RPMI8226 (cell line): ENCODE measurements around the gene RPS6KL1.

Experiments
- DNase-seq: peaks from one replicate; pipeline ENCODE4 v3.0.0-alpha.2; 2015

Gene RPS6KL1, protein sequence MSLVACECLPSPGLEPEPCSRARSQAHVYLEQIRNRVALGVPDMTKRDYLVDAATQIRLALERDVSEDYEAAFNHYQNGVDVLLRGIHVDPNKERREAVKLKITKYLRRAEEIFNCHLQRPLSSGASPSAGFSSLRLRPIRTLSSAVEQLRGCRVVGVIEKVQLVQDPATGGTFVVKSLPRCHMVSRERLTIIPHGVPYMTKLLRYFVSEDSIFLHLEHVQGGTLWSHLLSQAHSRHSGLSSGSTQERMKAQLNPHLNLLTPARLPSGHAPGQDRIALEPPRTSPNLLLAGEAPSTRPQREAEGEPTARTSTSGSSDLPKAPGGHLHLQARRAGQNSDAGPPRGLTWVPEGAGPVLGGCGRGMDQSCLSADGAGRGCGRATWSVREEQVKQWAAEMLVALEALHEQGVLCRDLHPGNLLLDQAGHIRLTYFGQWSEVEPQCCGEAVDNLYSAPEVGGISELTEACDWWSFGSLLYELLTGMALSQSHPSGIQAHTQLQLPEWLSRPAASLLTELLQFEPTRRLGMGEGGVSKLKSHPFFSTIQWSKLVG

DNA sequence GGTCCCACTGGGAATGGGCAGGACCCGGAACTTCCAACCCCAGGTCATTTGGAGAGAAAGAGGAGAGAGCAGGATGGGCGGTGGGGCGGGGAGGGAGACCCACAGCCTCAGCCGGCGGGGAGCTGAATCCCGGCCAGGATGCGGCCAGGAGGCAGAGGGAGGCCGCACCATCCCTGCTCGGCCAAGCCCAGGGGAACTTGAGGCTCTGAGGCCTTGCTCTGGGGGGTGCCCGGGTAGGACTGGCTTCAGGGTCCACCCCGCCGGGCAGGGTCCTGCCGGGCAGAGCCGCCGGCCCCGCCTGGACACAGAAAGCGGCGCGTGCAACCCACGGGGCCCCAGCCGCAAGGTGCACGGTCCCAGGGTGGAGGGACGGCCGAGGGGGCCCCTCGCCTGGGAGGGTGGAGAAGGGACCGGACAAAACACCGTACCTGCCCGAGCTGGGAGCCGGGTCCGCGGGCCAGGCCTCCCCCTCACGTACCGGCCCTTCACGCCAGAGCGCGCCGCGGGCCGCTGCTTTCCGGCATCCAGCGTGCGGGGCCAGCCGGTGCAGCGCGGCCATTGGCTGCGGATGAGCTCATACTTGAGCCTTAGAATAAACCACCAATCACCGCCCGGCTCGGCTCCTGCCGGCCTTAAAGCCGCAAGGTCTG lies at the start of gene RPS6KL1:
Gene RPS6KL1 (minus strand): TSS at position 509 of the 650 bp plus-strand sequence. CDS start 1,719 bp downstream, outside the sequence.
- DNase-seq: peak; percentile 85

DNA sequence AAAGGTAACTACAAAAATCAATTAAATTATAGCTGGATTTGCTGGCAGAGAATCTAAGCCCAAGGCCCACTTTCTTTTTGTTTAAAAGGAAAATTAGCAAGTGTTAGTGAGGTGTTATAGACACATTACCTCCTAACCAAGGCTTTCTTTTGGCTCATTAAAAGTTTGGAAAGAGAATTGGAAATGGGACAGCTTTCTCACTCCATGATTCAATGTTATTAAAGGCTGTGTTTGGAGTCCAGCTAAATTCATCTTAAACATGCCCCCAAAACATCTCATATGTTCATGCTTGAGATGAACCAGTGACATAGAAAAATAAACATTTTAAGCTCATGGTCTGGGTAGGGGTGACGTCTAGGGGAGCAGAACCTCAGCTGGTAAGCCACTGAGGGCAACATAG lies 45.8 kb upstream of the RPS6KL1 start:
- no peak for DNase-seq

DNA sequence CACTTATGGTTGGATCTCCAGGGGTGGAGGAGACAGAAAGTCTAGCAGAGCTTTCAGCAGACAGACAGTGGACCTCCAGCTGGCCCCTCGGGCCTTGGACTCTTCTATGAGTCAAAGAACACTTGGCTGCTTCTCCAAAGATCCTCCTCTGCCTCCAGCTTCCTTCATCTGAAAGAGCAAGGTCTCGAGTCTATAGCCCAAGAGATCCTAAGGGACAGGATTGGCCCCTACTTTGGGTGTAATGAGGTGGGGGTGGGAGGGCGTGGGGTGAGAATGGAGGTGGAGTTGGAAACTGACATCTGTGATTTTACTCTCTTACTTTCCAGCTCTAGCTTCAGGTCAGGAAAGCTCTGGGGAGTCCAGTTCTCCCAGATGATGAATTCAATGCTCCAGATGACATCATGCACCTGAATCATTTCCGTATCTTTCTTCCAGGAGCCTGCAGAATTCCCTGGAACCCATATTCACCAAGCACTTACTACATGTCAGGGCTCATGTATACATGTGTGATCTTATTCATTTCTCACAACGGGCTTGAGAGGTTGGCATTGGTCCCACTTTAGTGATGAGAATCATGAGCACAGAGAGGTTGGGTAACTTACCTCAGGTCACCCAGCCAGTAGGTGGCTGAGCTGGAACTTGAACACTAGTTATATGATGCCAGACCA lies 42.6 kb upstream of the RPS6KL1 start:
- no peak for DNase-seq

DNA sequence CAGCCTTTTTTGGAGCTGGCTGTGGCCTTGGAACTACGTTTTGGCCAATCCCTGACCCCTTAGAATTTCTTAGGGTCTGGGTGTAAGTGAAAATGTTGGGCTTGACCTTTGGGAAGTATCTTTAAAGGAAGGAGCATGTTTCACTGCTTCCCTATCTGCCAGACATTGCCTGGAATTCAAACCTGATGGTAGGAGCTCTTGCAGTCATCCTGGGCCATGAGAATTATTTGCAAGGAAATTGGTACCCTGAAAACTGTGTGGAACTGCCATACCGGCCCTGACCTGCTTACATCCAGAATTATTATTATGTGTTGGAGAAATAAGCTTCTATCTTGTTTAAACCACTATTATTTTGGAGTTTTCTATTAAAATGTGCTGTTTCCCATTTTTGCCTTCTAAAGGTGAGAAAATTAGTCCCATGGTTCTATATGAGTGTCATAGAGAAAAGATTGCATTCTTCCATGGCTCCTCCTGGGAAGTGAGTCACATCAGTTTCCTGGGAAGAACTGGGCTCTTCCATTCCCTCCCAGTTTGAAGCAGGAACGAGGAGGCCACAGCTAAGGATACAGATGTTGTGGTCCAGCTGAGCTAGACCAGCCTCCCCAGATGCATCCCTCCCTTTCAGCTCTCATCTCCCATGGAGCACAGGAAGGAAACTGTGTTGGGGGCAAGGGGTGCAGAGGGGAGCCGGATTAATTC lies 41.9 kb upstream of the RPS6KL1 start:
- DNase-seq: no peak

DNA sequence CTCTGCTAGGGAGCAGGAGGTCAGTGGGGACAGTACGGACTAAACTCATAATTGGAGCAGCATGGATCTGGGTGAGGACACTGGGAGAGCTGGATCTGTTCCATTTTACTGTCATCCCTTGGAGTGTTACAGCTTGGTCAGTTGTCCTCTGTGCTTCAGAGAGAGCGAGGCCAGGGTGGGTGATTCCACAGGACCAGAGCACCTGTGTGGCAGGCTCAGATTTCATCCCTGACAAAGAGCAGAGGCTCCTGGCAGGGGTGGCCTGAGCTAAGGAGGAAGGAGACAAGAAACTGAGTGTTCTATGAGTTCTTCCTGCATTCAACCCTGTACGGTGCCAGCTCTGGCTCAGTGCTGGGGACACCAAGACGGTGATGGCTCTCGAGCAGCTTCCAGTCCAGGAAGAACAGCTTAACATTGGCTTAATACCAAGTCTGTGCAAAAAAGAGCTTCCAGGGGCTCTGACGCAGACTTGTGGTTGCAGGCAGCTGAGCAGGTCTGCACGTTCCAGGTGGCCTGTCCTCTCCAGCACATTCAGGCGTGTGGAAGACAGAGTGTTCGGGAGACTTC lies 40.7 kb upstream of the RPS6KL1 start:
- peak; percentile 42 for DNase-seq

DNA sequence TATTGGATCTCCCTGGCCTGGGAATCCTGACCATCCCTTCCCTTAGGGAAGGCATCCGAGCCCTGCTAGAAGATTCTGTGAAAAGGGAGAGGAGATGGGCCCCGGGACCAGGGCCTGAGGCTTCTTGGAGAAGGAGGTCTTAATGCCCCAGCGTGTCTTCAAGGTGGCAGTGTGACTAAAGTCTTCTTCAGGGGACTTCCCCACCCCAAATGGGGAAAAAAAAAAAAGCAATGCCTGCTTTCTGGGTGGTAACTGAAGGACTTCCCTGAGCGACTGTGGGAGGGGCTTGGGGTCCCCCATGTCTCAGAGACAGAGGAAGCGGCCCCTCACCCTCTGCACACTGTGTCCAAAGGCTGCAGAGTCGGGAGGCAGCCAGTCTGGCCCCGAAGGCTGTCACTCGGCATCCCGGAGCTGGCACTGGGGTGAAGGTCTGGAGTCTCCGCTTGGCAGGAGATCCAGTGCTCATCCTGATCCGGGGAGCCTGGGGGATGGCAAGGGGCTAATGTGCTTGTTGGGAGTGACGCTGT lies 40.2 kb upstream of the RPS6KL1 start:
- DNase-seq: no peak

DNA sequence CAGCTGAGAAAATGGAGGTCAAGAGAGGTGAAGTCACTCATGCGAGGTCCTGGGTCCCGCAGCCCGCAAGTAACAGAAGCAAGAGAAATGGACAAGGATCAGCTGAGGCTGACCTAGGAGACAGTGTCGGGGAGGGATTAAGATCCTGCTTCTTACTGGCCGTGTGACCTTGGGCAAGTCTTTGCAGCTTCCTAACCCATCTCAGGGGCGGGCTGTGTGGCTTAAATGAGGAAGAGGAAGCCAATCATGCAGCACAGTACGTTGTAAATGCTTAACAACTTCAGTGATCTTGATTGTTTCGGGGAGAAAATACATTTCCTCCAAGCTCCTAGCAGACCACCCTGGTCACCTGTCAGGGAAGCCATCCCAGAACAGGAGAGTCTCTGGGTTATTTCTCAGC lies 39.4 kb upstream of the RPS6KL1 start:
- DNase-seq: no peak

DNA sequence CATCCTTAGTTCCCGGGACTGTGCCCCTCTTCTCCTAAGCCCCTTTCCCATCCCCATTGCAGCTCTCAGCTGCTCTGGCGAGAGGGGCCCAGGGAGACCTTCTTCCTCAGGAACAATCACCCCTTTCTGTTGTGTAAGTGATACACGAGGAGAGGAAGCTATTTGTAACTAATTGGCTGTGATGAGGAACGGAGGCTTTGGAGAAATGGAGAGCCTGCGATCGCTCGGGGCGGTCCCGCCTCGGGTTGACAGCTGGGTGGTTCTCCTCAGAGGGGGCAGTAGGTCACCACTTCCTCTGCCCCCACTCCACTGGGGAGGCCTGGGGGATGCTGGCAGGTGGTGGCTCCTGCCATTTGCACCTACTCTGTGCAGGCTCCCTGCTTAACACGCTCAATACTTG lies 39.0 kb upstream of the RPS6KL1 start:
- DNase-seq: no peak

DNA sequence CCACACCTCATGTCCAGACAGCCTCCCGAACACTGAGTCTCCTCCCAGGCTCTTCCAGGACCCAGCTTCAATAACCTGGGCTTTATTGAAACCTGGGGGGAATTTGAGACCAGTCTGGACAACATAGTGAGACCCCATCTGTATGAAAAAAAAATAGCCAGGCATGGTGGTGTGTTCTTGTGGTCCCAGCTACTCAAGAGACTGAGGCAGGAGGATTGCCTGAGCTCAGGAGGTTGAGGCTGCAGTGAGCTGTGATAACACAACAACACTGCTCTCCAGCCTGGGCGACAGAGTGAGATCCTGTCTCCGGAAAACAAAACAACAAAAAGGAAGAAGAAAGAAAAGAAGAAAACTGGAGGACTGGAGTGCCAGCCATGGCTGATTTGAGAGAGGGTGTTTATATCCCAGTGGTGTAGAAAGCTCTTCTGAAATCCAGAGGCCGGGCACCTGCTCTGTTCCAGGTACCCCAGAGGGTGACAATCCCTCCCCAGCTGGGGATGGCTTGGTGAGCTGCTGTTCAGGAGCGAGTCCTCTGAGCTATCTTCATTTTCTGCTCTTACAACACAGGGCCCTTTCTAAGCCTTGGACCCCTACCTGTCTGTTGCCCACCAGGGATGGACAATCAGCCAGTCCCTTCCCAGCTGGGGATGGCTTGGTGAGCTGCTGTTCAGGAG lies 38.3 kb upstream of the RPS6KL1 start:
- no peak for DNase-seq

DNA sequence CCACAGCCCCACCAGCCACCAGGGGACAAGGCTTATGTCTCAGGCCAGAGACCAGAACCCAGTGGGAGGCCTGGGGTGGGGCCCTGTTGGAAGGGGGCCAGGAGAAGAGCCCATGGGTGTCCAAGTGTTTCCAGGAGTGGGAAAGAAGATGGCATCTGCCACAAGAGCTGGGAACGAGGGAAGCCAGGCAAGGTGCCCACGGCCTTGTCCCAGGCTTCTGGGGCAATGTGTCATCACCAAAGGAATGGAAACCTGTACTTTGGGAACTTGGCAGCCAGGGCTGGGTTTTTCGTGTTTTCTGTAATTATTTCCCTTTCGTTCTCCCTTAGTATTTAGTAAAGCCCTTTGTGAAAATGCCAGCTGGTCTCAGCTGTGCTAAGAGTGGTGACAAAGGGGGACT lies 37.7 kb upstream of the RPS6KL1 start:
- DNase-seq: no peak

DNA sequence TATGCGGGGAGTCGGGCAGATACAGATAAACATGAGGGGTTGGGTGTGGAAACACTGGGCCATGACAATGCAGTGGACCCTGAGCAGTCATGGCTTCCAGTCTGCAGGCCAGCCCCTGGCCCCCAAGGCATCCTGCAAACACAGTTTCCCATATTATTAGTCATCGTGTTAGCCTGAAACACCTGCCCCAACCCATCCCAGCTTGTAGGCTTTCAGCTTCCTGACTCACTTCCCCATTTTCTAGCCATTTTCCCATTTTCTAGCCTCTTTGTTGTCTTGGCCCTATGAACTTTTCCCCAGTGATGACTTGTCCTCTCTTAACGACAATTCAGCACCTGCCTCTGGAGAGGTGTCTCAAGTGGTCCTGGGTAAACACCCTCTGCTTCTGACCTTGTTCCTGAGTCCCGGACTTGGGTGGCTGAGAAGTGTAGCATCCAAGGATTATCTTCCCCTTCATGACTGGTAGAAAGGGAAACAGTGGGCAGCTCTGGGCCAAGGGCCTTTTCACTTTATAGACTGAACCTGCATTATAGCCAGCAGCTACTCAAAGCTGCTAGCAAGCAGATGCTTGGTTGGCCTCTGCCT lies 36.6 kb upstream of the RPS6KL1 start:
- DNase-seq: no peak

DNA sequence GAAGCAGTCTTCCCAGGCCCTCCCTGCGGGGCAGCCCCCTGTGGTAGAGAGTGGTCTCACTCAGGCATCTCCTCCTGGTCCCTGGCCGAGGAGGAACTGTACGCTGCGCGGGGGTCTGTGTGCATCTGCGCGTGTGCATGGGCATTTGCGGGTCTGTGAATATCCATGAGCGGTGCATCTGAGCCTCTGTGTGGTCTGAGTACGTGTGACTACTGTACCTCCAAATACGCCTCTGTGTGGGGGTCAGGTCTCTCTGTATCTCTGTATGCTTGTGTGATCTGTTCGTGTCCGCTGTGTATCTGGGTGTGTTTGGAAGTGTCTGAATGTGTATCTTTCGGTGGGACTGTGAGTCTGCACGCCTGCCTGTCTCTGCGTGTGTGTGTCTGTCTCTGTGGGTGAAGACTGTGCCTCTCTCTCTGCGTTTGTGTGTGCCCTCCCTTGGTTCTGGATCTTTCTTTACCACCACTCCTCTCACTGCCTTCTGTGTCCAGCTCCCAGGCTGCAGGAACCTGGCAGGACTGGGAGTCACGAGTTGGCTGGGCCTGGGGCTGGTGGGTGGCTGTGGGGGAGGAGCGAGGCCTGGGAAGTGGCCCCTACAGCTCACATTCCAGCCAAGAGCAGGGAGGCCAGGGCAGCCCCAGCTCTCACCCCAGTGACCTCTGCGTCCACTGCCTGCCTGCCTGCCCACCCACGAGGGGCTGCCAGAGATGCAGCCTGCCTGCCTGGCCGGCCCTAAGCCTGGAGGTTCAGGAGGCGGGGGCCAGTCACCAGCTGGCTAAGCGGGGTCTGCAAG lies 33.4 kb upstream of the RPS6KL1 start:
- DNase-seq: no peak

DNA sequence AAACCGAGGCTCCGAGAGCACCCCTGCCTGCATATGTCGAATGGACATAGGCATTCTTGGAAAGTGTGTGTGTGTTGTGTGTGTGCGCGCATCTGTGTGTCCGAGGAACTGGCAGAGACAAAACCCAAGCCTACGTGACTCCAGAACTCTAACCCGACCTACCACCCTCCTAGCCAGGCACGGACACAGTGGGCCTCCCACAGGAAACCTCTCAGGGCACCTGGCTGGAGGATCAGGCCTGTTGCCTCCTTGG lies 32.9 kb upstream of the RPS6KL1 start:
- no peak for DNase-seq

DNA sequence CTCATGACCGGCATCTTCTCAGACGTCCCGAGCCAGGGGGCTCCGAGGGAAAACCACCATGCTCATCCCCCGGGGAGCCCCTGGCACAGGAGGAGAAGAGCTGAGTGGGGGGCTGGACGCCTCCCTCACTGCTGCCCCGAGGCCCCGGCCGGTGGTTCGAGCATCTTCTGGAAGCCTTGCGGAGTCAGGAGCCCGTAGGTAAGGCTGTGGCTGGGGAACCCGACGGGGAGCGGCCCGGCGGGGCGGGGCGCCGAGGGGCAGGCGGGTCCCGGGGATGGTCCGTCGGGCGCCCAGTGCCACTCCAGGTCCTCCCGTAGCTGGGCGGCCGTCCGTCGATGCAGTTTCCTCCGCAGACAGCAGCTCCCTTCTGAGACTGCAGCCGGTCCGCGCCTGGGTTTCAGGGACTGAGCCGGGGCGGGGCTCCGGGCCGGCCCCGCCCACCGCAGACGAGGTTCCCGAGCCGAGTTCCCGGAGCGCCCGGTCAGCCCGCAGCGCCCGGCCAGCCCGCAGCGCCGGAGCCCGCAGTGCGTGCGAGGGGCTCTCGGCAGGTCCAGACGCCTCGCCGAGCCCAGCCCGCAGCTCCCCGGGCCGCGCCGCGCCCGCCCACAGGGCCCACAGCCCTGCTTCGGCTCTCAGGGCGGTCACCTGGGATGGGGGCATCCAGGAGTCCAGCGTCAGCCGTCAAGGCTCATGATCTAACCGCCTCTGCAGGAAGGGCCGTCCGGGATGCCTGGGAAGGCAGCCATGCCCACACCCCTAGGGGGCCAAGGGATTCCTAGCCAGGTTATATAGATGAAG lies 32.4 kb upstream of the RPS6KL1 start, which contains the start of gene PGF:
Gene PGF (minus strand): TSS at position 369 of the 798 bp plus-strand sequence. CDS start 355 bp downstream, at position 14.
- peak; percentile 8 for DNase-seq

DNA sequence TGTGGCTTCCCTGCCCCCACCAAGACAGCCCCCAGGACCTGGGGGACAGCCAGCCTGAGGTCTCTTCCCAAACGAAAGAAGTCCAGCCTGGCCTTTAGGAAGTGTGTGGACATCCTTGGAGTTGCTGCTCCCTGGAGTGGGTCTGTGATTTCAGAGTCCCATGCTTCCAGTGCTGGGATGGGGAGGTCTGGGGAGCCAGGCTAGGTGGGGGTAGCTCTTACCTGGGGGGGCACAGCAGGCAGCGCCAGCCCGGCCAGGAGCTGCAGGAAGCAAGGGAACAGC lies 31.8 kb upstream of the RPS6KL1 start:
- DNase-seq: no peak

DNA sequence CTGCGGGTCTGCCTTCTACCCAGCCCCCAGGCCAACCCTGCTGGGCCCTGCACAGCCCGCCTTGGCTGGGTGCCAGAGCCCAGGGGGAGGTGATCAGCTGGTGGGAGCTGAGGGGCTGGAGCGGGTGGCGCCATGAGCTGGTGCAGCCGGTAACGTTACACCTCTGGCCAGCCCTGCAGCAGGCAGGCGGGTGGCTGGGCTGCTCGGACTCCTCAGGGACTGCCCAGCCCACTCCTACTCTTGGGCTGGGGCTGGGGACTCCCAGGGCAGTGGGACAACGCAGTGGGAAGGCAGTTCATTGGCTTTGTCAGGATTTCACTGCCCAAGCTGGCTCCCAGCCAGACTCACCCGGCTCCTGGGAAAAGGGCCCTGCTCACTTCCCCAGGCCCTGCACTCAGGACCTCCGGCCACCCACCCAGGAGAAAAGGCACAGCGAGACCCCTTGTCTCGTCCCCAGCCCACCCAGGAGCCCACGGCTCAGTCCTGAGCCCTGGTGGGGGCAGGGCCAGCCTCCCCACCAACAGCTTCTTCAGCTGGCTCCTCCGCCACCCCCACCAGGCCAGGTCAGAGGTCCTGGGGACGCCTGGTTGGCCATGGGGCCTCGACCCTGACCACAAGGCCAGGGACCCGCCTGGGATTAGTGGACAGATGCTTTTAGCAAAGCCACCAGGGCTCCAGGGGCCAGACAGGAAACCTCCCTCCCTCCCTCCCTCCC lies 31.3 kb upstream of the RPS6KL1 start:
- DNase-seq: no peak

DNA sequence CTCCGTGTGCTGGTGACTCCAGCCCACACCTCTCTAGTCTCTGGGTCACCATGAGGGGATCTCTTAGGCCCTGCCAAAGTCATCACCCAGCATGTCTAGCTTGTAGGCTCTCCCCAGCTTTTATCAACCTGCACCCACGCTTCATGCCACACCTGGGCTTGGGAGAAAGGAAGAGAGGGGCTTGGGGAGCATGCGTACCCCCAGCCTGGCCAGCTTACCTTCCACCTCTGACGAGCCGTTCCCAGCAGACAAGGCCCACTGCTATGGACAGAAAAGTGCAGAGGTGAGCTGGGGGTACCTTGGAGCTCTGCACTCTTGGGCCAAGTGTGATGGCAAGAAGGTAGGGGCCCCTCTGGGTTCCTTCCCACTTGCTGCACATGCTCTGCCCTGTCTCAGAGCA lies 30.6 kb upstream of the RPS6KL1 start:
- no peak for DNase-seq

DNA sequence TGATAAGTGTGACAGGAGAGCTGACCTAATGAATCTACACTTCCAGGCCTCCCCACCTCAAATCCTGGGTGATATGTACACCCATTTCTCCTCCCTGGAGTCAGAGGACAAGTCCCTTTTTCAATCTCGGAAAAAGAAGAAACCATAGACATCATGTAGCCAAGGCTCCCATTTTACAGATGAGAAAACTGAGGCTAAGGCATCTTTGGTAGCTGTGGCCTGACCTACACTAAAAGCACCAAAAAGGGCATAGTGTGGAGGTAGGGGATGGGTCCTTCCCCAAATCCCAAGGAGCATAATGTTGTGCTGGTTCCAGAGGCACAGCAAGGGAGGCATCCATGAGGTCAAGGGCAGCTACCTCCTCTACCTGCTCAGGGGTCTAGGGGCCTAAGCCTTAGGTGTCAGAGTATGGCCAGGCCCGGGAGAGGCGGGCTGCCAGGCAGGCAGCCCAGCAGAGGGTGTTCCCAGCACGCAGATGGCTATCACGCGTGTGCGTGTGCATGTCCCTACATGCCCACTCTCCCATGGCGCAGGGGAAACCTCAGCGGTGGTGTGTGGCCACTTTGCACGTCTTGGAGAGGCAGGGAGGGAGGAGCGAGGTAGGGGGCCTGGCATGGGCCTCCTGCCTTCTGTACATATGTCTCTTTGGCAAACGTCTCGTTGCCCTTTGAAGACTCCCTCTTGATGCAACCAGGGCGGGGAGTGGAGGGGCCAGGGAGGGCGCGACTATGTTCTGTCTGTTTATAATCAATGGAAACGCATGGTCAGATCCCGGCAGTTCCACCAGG lies 29.8 kb upstream of the RPS6KL1 start:
- DNase-seq: no peak
